Hematopoietic multipotent progenitor cell treated with erythropoietin and hydrocortisone succinate and interleukin-3 and kit ligand, for 17 days (in vitro differentiated cells): ENCODE data around the gene CRELD2.

Experiments
- DNase-seq: peaks from one replicate; pipeline ENCODE4 v3.0.0-alpha.2; 2015; ENCODE audit warnings: low spot score

The CRELD2 gene

GRCh38 chr22:49968831-49969661, 50.6 kb downstream of the CRELD2 start:
- DNase-seq = no peak

- DNase-seq = no peak
Observed at GRCh38 chr22:49969751-49970527, 51.5 kb downstream of the CRELD2 start.

- DNase-seq = peak; percentile 82
Observed at GRCh38 chr22:49970528-49971231, 52.2 kb downstream of the CRELD2 start.

- DNase-seq = peak; percentile 40
Observed at GRCh38 chr22:49971232-49972162, 53.1 kb downstream of the CRELD2 start.

GRCh38 chr22:49972163-49973017, 54.0 kb downstream of the CRELD2 start:
- no peak for DNase-seq

GRCh38 chr22:49973018-49973961, 54.9 kb downstream of the CRELD2 start:
- DNase-seq = no peak

- DNase-seq = no peak
Observed at GRCh38 chr22:49975543-49976389, 57.3 kb downstream of the CRELD2 start.

- DNase-seq = no peak
Observed at GRCh38 chr22:49976439-49977175, 58.2 kb downstream of the CRELD2 start.
